ACHN (cell line): ENCODE results near the gene SLCO4A1.

Source experiments
- DNase-seq: peaks from one replicate; pipeline ENCODE4 v3.0.0-alpha.2; 2015
- in situ Hi-C: cut with HindIII; loops from 2 replicates; pipeline ENCODE4 v1.10.0; 2017; ENCODE audit warnings: low sequenced_read_pairs, low pct_ligation_motif_present, low pct_unique_long_range_greater_than_20kb

Gene SLCO4A1, protein sequence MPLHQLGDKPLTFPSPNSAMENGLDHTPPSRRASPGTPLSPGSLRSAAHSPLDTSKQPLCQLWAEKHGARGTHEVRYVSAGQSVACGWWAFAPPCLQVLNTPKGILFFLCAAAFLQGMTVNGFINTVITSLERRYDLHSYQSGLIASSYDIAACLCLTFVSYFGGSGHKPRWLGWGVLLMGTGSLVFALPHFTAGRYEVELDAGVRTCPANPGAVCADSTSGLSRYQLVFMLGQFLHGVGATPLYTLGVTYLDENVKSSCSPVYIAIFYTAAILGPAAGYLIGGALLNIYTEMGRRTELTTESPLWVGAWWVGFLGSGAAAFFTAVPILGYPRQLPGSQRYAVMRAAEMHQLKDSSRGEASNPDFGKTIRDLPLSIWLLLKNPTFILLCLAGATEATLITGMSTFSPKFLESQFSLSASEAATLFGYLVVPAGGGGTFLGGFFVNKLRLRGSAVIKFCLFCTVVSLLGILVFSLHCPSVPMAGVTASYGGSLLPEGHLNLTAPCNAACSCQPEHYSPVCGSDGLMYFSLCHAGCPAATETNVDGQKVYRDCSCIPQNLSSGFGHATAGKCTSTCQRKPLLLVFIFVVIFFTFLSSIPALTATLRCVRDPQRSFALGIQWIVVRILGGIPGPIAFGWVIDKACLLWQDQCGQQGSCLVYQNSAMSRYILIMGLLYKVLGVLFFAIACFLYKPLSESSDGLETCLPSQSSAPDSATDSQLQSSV

DNA sequence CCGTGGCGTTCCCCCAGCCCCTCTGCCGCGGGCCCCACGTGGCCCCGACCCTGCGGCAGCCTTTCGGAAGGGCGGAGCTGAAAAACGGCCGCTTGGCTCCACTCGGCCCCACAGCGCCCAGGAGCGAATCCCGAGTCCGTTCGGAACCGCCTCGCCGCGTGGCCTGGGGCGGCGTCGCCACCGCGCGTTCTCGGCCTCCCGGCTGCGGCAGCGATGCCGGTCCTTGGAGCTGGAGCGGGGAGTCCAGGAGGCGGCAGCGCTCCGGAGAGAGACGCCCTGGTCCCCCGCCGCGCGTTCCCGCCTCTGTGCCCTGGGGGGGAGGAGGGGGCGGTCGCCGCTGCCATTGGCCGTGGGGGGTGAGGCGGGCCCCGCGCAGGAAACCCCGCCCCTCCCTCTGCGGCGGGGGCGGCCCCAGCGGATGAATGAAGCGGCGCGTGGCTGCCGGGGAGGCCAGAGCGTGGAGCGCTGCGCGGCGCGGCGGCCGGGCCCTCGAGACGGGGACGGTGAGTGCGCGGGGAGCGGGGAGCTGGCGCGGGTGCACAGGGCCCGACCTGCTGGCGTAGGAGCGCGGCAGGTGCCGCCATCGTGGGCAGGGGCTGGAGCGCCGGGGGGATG is at the start of gene SLCO4A1:
Gene SLCO4A1, plus strand, starts transcription at position 453 of the 615 bp plus-strand sequence. CDS start 13,952 bp downstream, outside the sequence.
- peak; percentile 68 for DNase-seq
- in situ Hi-C loops = no loop called here

DNA sequence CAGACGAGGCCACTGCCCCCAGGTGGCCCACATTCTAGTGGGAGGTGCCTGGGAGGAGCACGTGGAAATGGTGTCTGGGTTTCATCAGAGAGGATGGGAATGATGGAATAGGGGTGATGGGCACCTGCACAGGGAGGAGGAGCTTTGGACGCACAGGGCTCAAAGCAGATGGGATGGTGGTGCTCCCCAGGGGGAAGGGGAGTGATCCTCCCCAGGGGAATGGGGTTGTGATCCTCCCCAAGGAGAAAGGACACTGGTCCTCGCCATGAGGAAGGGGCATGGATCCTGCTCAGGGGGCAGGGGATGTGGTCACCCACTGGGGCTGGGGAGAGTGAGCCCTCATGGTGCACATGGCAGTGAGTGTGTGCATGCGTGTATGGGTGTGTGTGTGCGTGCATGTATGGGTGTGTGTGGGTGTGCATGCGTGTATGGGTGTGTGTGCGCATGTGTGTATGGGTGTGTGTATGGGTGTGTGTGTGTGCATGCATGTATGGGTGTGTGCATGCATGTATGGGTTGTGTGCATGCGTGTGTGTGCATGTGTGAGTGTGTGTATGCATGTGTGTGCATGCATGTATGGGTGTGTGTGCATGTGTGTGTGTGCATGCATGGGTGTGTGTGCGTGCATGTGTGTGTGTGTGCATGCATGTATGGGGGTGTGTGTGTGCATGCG is 49.7 kb upstream of the SLCO4A1 start:
- in situ Hi-C loops = no loop called here

DNA sequence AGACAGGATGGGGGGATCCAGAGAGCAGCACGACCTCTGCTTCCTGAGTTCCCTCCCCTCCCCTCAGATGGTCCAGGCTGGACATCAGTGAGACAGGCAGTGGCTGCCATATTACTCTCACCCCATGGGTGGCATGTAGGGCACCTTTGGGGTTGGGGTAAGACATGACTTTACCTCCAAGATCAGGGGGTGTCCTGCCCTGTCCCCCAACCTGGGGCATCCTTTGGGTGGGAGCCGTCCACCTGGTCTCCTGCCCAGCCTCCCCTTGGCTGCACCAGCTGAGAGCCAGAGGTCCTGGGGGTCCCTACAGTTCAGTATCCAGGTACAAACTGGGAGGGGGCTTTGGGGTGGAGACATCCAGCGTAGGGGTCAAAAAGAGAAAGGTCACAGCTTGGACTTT is 48.7 kb upstream of the SLCO4A1 start:
- DNase-seq = no peak
- in situ Hi-C loops = no loop called here

More for the DNA sequence above, 49.7 kb upstream of the SLCO4A1 start:
- DNase-seq = no peak

DNA sequence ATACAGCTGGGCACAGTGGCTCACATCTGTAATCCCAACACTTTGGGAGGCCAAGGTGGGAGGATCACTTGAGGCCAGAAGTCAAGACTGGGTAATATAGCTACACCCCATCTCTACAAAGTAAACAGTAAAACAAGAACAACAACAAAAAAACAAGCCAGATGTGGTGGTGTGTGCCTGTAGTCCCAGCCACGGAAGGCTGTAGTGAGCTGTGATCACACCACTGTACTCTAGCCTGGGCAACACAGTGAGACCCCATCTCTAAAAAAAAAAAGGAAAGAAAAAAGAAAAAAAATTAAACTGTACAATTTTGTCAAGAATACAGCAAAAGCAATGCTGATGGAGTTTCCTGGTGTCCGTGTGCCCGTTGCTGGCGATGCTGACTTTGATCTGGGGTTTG is 47.2 kb upstream of the SLCO4A1 start:
- DNase-seq = no peak
- in situ Hi-C loops = no loop called here

DNA sequence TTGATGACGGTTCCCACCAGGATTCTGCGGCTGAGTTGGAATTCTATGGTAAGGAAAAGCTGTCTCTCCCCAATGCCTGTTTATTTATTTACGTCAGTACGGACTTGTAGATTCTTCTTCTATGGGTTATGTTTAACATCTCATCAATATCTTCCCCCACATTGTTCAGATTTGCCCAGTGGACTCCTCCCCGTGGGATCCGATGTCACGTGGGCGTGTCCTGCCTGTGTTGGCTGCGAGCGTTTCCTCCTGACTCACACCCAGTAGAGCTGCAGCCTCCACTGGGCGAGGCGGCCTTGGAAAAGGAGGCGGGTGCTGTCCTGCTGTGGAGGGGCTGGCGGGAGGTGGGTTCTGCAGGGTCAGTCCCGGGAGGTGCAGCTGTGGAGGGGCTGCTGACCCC is 46.8 kb upstream of the SLCO4A1 start:
- in situ Hi-C loops = no loop called here
- no peak for DNase-seq

DNA sequence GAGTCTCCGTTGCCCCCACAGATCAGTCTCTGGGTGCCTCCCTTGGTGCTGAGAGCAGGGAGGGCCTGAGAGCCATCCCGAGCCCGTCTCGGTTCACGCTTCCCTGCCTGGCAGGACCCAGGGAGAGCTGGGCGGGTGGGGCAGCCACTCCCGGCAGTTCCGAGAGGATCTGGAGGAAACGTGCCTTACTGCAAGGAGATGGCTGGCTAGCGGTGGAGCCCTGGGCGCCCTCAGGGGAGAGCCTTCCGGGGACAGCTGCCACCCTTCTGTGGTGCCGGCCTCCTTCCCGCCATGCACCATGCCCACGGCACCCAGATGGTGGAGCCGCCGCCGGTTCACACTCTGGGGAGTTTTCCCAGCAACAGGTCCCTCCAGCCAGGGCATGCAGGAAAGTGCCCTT is 45.8 kb upstream of the SLCO4A1 start:
- in situ Hi-C loops = no loop called here
- no peak for DNase-seq

DNA sequence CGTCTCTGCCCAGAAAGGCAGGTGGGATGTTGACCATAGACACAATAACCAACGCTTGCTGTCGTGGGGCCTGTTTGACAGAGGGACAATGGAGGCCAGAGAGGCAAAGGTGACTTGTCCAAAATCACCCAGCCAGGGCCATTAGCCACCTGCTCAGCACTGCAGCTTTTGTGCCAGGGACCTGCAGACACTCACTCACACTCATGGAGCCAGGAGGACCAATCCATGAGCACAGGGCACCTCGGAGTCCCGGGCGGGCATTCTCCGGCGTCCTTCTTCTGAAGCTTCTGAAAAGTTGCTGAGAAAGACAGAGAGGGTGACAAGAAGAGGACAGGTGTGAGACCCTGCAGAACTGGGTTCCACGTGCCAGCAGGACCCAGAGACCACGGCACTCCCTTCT is 45.4 kb upstream of the SLCO4A1 start:
- in situ Hi-C loops = no loop called here
- no peak for DNase-seq

DNA sequence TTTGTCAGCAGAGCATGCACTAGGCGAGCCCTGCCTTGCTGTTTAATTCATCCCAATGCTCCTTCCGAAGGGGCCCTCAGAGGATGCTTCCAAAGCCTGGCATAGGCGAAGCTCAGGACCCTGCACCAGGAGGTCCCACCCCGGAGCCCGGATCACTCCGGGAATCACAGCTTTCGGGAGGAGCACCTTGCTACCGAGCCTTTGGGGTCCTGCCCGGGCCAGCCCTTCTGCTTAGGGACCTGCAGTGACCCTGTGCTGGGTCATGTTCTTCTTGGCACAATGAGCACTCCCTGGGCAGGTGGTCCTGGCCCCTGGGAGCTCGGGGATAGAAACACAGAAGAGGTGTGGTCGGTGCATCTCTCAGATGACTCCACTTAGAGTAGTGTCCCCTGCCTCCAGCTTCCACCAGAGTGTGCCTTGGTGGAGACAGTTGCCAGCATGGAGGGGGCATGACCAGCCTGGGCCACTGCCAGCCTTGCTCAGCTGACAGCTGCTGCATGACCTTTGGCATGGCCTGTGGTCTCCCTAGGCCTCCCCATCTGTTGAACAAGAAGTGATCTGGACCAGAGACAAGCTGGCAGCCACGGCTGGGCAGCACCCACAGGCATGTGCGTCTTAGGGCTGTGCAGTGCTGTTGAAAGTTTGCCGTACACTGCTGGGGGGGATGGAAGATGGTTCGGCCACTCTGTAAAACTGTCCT is 44.7 kb upstream of the SLCO4A1 start:
- in situ Hi-C loops = no loop called here
- DNase-seq = no peak

DNA sequence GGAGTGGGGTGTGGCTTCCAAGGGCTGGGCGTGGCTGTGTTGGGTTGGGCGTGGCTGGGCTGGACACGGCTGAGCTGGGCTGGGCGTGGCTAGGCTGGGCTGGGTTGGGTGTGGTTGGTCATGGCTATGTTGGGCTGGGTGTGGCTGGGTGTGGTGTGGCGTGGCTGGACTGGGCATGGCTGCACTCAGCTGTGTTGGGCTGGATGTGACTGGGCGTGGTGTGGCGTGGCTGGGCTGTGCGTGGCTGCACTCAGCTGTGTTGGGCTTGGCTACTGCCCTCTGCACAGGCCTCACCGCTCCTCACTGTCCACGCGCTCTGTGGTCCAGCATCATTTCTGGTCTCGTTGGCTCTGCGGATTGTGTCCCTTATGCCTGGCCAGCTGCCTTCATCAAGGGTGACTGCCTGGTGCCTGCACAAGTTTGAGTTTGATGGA is 43.5 kb upstream of the SLCO4A1 start:
- DNase-seq = no peak
- in situ Hi-C loops = no loop called here

DNA sequence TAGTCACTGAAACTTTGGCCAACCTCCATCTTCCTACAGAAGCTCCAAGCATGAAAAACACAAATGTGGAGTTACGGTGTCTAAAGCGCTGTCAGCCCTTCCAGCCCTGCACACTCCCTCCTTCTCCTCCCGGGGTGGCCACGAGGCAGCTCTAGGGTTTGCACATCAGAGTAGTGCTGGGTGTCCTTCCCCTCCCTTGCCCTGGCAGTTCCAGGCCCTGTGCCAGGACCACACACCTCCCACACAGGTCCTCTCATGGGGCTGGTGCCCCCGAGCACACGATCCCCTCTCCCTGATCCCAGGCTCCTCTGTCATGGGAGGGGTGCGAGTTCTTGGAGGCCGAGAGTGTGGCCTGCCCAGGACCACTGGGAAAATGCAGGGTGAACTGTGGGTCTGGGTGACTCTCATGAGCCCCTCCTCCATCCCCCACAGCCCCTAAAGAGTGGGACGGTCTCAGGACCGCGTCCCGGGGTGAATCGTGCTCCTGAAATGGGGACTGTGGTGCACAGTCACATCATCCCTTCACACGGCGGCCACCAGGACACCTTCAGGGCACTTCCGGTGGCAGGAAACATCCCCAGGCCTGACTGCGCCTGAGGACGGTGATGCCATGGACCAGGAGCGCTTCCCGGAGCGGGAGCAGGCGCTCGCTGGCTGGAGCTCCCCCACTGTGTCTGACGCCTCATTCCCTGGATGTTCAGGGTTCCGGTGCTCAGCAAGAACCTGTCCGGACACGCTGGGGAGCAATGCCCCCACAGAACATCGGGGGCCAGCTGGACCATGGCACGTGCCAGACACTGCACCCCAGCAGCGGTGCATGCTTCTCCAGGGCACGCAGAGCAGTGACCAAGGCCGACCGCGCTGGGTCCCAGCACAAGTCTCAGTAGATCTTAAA is 42.8 kb upstream of the SLCO4A1 start:
- DNase-seq = no peak
- in situ Hi-C loops = no loop called here

DNA sequence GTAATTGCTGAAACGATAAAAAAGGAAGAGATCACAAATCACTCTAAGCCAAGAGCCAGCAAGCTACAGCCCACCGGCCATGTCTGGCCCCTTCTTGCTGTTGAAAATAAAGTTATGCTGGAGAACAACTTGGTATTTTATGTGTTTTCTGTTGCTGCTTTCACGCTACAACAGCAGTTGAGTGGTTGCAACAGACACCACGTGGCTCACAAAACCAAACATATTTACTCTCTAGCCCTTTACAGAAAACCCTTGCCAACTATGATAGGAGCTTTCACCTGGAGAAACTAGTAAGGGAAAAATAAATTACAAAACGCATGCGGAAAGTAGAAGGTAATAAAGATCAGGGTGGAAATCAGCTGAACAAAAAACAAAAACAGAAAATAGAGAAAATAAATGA is 41.1 kb upstream of the SLCO4A1 start:
- in situ Hi-C loops = no loop called here
- DNase-seq = no peak

DNA sequence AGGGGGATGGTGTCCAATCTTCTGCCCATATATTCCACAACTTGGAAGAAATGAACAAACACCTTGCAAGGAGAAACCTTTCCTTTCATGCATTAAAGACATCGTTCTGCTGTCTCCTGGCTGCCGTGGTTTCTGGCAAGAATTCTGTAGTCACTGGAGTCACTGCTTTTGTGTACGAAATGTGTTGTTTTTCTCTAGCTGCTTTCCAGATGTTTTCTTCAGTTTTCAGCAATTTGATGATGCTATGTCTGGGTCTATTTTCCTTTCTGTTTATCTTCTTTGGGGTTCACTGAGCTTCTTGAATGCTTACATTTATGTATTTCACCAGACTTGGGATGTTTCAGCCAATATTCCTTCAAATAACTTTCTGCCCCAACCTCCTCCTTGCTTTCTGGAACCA is 40.6 kb upstream of the SLCO4A1 start:
- DNase-seq = no peak
- in situ Hi-C loops = no loop called here

DNA sequence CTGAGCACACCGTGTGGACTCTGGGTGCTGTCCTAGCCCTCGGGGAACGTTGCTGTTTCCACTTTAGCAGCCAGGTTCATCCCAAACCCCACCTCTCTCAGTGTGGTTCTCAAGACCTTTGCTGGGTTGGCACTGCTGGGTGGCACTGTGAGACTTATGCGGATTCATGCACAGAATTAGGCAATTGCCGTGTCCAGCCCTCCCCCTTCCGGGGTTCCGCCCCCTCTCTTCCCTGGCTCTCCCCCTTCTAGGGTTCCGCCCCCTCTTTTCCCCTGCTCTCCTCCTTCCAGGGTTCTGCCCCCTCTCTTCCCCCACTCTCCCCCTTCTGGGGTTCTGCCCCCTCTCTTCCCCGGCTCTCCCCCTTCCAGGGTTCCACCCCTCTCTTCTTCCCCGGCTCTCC is 39.8 kb upstream of the SLCO4A1 start:
- peak; percentile 22 for DNase-seq
- in situ Hi-C loops = no loop called here

DNA sequence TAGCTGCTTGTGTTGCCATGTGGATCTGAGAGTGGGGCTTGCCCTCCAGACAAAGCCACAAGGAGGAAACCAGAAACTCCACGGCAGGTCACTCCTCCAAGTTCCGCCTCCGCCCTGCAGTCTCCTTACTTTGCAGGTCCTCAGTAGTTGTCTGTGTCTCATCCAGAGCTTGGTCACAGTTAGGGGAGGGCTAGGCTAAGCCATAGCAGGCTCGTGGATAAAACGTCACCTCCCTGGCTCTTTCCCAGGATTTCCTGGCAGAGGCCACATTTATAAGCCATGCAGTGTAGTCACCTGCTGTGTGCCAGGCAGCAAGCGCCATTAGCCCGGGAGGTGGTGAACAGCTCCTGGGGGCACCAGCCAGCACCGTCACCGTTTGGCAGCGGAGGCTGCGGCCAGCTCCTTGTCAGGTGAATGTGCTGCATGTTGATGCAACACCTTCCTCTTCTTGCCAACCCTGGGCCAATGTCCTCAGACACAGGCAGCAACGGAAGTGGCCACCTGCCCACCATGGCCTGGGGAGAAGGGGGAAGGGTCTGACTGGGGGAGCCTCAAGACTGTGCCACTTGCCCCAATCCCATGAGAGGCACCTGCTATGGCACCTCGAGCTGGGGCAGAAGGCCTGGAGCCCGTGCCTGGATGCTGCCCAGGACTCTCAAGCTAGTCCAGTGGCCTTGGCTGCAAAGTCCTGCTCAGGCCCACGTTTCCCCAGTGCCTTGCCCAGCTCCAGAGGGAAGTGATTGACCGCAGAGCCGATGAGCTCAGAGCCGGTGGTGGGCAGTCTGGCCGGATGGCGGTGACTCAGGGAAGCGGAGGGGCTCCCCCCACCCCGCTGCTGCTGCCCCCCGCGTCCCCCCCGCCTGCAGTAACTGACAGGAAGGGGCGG is 39.0 kb upstream of the SLCO4A1 start:
- in situ Hi-C loops = no loop called here

DNA sequence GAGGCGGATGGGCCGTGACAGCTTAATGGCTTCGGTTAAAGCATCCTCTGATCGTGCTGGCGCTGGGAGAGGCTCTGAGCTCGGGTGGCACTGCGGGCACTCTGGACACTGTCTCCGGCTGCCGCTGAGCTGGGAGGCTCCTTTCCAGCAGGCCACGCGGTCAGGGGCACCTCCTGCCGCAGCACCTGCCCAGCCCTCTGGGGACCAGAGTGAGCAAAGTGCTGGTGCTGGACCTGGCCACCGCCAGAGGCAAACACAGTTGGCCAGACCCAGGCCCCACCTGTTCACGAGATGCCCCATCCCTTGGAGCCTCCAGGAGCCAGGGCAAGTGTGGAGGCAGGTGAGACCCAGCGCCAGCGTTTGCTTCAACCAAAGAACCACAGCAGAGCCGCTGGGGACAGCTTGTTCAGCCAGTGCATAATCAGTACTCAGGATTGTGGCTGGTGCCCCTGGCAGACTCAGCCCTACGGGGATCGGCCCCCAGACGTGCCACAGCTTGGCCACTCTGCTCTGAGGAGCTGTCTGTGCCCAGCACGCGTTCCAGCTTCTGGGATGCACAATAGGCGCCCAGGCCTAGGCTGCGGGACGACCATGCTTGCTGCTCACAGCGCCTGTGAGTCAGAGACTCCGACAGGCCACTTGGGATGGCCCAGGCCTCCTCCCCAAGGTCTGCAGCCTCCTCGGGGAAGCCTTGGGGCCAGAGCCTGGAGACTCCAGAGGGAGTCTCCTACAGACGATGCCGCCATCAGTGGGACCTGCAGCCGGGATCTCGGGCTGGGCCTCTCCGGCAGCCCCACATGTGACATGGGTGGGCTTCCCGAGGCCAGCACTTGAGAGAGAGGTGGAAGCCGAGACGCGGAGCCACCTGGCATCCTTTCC is 38.2 kb upstream of the SLCO4A1 start:
- DNase-seq = no peak
- in situ Hi-C loops = no loop called here

More for the DNA sequence above, 39.0 kb upstream of the SLCO4A1 start:
- DNase-seq = peak; percentile 89

DNA sequence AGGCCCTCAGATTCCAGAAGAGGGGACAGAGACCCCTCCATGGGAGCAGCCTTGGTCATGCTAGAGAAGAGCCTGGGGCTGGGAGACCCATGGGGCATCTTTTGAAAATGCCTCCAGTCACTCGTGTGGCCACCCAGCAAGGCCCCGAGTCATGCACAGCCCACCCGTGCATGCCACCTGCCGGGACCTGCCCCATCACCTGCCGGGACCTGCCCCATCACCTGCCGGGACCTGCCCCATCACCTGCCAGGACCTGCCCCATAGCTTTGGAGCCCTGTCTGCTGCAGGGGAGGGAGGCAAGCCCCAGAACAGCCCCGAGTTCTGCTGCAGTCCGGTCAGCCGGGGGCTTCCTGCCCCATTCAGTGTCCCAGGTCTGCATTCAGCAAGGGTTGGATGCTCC is 37.5 kb upstream of the SLCO4A1 start:
- in situ Hi-C loops = no loop called here
- no peak for DNase-seq
